Measurements from ENCODE around the gene ATPAF2.

The ATPAF2 gene

DNA sequence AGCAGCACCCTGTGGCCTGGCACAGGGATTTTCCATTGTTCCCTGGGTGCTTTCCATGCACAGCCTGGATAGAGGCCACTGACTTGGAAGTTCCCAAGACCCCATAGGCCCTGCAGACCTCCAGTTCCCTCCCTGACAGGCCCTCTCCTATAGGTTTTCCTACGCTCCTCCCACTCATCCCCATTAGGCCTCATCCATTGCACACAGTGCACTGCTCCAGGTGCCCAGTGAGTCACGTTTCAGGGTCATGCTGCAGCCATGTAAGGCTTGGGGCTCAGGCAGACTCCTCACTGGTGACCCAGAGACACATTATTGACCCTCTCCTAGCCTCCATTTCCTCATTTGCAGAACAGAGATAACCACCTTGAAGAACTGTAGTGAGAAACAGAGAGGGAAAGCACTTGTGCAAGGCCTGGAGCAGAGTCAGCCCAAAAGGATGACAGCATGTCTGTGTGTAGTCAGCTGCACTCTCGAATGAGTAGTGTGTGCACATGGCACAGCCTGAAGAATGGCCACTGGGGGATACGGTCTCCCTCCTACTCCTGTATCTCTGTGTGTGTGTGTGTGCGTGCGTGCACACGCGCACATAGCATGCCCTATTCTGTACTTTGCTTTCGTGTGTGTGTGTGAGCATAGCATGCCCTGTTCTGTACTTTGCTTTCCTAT is 39.5 kb downstream of the ATPAF2 start:
- no peak for TF ChIP-seq FOXP2 (optimal IDR thresholded peaks at IDR 0.05; ENCODE audit: borderline replicate concordance, extremely low read depth, extremely low read length, insufficient read depth)

DNA sequence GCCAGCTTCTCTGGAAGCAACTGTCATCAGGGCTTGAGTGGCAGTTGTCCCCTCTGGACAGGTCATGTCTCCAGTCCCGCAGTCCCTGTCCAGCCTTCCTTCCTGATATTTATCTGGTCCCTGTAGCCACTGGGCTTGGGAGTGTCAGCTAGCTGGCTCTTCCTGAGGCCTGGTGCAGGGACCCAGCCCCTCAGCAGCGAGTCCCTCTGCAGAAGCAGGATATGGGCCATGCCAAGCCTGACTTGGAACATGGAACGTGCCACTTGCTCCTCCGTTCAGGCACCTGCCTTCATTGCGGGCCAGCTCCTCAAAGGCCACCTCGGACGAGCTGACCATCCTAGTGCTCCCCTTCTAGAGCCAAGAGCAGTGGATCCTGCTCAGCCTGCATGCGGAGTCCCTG is 40.0 kb downstream of the ATPAF2 start:
- TF ChIP-seq FOXP2 (optimal IDR thresholded peaks at IDR 0.05; ENCODE audit: borderline replicate concordance, extremely low read depth, extremely low read length, insufficient read depth) = no peak
- TF ChIP-seq, protein P1, sequence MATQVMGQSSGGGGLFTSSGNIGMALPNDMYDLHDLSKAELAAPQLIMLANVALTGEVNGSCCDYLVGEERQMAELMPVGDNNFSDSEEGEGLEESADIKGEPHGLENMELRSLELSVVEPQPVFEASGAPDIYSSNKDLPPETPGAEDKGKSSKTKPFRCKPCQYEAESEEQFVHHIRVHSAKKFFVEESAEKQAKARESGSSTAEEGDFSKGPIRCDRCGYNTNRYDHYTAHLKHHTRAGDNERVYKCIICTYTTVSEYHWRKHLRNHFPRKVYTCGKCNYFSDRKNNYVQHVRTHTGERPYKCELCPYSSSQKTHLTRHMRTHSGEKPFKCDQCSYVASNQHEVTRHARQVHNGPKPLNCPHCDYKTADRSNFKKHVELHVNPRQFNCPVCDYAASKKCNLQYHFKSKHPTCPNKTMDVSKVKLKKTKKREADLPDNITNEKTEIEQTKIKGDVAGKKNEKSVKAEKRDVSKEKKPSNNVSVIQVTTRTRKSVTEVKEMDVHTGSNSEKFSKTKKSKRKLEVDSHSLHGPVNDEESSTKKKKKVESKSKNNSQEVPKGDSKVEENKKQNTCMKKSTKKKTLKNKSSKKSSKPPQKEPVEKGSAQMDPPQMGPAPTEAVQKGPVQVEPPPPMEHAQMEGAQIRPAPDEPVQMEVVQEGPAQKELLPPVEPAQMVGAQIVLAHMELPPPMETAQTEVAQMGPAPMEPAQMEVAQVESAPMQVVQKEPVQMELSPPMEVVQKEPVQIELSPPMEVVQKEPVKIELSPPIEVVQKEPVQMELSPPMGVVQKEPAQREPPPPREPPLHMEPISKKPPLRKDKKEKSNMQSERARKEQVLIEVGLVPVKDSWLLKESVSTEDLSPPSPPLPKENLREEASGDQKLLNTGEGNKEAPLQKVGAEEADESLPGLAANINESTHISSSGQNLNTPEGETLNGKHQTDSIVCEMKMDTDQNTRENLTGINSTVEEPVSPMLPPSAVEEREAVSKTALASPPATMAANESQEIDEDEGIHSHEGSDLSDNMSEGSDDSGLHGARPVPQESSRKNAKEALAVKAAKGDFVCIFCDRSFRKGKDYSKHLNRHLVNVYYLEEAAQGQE (IDR thresholded peaks at IDR 0.05; ENCODE audit: insufficient read depth in 1 of 2, low read depth in 2 of 2, low read length in 2 of 2) = 0 out of 4 replicates have a peak, but pooled peaks of 1 of the 2 experiments have one; percentile 61

DNA sequence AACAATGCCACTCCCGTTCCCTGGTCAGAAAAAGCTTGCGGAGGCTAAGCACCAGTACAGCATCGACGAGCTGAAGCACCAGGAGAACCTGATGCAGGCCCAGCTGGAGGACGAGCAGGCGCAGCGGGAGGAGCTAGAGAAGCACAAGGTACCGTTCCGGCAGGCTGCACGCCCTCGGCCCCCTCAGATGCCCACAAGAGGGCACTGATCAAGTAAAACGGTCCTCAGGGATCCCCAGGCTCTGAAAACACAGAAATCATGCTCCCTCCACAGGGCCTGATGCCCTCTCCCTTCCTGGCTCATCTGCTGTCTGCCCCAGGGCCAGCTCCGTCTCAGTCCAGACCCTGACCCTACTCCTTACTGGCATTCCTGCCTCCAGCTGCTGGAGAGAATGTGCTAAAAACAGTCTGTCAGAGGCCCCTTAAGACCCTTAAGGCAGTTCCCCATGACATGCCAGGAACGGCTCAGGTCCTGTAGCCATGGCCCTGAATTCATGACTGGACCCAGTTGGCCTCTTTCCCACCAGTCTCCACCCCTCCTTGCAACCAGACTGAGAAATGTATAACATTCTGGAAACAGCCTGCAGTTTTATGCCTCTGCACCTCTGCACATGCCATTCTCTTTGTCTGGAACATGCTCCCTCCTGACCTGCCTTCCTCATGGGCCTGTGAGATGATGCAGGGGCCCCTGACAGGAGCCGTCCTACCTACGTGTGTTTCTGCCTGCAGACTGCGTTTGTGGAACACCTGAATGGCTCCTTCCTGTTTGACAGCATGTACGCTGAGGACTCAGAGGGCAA is 44.5 kb downstream of the ATPAF2 start:
- TF ChIP-seq TAF1 (IDR thresholded peaks at IDR 0.05; ENCODE audit: borderline replicate concordance, insufficient read depth, low read length) = no peak
- no peak for TF ChIP-seq POLR2AphosphoS5 (IDR thresholded peaks at IDR 0.05; ENCODE audit: low read depth, low read length)
- TF ChIP-seq SIN3A (IDR thresholded peaks at IDR 0.05; ENCODE audit: borderline replicate concordance, insufficient read depth, low read length) = no peak
- TF ChIP-seq, protein P1 (IDR thresholded peaks at IDR 0.05; ENCODE audit: insufficient read depth in 1 of 2, low read depth in 2 of 2, low read length in 2 of 2) = no peak
- no peak for TF ChIP-seq FOXP2 (optimal IDR thresholded peaks at IDR 0.05; ENCODE audit: borderline replicate concordance, extremely low read depth, extremely low read length, insufficient read depth)

DNA sequence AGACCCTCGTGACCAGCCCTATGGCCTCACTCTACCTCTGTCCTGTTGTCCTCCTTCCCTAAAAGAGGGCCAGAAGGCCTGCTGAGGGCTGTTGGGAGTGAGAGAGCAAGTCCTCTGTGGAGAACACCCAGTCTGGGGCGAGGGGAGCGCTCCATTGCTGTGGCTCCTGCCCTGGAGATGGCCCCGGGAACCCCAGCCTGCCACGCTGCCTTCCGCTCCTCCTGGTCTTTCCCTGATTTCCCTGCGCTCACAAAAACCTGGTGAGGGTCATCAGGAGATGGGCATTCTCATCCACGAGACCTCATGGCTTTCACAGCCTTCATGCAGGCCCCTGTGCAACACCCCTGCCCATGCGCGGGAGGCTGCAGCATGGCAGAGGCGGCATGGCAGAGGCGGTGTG is 45.1 kb downstream of the ATPAF2 start:
- TF ChIP-seq POLR2AphosphoS5 (IDR thresholded peaks at IDR 0.05; ENCODE audit: low read depth, low read length) (no peak), SIN3A (IDR thresholded peaks at IDR 0.05; ENCODE audit: borderline replicate concordance, insufficient read depth, low read length) (no peak), TAF1 (IDR thresholded peaks at IDR 0.05; ENCODE audit: borderline replicate concordance, insufficient read depth, low read length) (no peak), FOXP2 (optimal IDR thresholded peaks at IDR 0.05; ENCODE audit: borderline replicate concordance, extremely low read depth, extremely low read length, insufficient read depth) (no peak)
- TF ChIP-seq, protein P1 (IDR thresholded peaks at IDR 0.05; ENCODE audit: insufficient read depth in 1 of 2, low read depth in 2 of 2, low read length in 2 of 2) = no peak

DNA sequence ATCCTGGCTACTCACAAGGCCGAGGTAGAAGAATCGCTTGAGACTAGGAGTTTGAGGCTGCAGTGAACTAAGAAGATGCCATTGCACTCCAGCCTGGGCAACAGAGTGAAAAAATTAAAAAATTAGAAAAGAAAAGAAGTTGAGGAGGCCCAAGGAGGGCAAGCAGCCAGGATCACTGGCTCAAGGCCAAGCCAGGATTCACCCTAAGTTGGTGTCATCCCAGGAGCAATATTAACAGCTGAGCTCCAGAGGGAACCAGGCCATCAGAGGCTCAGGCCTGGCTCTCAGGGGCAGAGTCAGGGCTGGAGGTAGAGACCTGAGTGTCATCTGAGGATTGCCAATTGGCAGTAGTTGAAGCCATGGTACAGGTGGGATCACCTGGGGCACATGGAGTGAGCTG is 45.6 kb downstream of the ATPAF2 start:
- TF ChIP-seq, protein P1 (IDR thresholded peaks at IDR 0.05; ENCODE audit: insufficient read depth in 1 of 2, low read depth in 2 of 2, low read length in 2 of 2) = no peak
- TF ChIP-seq SIN3A (IDR thresholded peaks at IDR 0.05; ENCODE audit: borderline replicate concordance, insufficient read depth, low read length) (no peak), POLR2AphosphoS5 (IDR thresholded peaks at IDR 0.05; ENCODE audit: low read depth, low read length) (no peak), FOXP2 (optimal IDR thresholded peaks at IDR 0.05; ENCODE audit: borderline replicate concordance, extremely low read depth, extremely low read length, insufficient read depth) (no peak), TAF1 (IDR thresholded peaks at IDR 0.05; ENCODE audit: borderline replicate concordance, insufficient read depth, low read length) (no peak)
